ENCODE results near the gene CHAMP1.
"Not testable (repeated sequence)": the region's sequence is repeated elsewhere in the genome, so short reads cannot be mapped to it uniquely, and the experiment has no call there.

The CHAMP1 gene

GRCh38 chr13:114334305-114335053, 20.2 kb downstream of the CHAMP1 start:
- no peak for DNase-seq (ENCODE audit: low spot score)

DNA sequence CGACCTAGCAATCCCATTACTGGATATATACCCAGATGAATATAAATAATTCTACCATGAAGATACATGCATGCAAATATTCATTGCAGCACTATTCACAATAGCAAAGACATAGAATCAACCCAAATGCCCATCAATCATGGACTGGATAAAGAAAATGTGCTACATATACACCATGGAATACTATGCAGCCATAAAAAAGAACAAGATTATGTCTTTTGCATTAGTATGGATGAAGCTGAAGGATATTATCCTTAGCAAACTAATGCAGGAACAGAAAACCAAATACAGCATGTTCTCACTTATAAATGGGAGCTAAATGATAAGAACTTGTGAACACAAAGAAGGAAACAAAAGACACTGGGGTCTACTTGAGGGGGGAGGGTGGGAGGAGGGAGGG, 22.2 kb downstream of the CHAMP1 start:
- DNase-seq (ENCODE audit: low spot score): not testable (repeated sequence)

DNA sequence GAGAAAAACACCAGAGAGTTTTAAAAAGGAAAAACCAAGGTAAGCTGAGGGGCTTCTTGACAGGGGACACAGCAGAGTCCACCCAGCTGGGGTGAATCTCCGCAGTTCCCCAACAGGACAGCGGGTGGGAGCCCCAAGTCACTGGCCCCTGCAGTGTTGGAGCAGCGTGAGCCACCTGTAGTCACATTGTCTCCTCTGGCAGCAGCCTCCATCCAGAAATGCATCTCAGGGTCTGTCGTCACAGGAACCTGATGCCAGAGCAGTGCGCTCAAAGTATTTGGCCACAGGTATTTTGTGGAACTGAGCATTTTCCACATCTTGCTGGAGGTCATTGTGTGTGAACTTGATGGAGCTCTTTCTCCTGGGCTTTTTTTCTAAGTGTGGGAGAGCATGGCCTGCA, 24.7 kb downstream of the CHAMP1 start:
- no peak for DNase-seq (ENCODE audit: low spot score)

GRCh38 chr13:114339857-114340534, 25.7 kb downstream of the CHAMP1 start:
- no peak for DNase-seq (ENCODE audit: low spot score)

DNA sequence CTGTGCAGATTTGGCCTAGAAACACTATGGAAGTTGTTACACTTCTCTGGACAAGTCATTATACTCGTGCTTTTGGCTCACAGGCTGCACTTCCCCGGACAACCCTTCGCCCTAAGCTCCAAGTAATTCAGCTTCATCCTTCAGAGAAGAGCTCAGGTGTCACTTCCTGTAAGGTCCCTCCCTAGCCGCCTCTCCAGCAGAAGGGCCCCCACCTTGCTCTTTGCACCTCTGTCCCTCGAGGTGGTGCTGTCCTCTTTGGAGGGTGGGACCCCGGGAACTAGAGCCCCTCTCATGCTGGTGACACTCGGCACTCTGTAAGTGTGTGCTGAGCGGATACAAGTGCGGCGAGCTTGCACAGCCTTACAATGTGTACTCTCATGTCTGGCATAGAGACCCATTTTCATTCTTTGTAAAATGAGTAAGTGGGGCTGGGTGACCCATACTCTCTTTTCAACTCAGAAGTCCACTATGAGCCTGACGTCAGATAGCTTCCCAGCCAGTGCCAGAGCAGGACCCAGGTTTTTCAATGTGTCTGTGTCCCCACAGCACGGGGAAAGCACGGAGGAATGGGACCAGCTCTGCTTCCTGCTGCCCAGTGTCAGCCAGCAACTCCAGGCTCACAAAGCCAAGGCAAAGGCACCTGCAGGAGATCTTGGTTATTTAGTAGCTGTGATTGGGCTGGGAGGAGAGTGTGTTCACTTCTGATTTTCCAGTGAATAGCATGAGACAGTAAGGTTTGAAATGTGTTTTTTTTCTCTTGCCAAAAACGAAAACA, 26.9 kb downstream of the CHAMP1 start:
- DNase-seq (ENCODE audit: low spot score): no peak

- DNase-seq (ENCODE audit: low spot score): not testable (repeated sequence)
These were observed 33.0 kb downstream of the CHAMP1 start for GRCh38 chr13:114347256-114347655.

DNA sequence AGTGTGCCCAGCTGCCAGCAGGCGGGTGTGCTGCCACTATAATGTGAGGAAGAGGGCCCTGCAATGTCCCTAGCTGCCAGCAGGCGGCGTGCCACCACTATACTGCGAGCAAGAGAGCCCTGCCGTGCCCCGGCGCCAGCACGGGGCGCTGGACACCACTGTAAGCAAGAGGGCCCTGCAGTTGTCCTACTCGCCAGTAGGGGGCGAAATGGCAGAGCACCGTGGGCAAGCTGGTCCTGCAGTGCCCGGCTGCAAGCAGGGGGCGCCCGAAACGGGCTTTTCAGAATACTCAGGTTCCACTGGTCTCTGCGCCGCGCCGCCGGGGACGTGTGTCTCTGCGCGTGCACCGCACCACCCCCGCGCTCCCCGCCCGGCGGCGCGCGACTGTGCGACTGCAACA, 38.5 kb downstream of the CHAMP1 start:
- DNase-seq (ENCODE audit: low spot score): not testable (repeated sequence)

DNA sequence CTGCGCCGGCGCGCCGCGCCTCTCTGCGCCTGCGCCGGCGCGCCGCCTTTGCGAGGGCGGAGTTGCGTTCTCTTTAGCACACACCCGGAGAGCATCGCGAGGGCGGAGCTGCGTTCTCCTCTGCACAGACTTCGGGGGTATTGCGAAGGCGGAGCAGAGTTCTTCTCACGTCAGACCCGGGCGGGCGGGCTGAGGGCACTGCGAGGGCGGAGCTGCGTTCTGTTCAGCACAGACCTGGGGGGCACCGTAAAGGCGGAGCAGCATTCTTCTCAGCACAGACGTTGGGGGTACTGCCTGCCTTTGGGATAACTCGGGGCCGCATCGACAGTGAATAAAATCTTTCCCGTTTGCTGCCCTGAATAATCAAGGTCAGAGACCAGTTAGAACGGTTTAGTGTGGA, 39.1 kb downstream of the CHAMP1 start:
- DNase-seq (ENCODE audit: low spot score): not testable (repeated sequence)
